ENCODE measurements around the gene THAP3. TPM values are rescaled to one million over a fixed set of nuclear protein-coding genes. Genes with fewer than 3 reads are reported as not detected.

THAP3 gene
- total RNA-seq, 2 donors from 2014 or later: 13.0 to 22.4 TPM

DNA sequence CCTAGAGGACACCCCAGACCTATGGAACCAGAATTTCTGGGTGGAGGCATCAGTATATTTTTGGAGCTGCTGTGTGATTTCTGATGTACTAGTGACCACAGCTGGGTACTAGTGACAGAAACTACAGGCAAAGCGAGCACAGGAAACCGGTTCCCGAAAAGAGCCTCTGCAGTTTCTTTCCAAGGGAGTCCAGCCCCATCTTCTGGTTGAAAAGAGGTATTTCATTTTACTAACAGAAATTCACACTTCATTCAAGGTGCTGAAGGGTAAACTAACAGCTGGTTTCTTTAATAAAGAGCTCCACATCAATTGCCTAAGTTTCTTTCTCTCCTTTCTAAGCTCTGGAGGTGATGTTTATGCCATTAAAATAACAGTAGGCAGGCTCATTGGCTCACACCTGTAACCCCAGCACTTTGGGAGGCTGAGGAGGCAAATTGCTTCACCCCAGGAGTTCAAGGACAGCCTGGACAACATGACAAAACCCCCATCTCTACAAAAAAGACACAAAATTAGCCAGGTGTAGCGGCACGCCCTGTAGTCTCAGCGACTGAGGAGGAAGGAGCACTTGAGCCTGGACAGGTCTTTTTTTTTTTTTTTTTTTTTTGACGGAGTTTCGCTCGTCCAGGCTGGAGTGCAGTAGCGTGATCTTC is 22.0 kb downstream of the THAP3 start:
- no peak overlapping the region for H3K27ac Mint-ChIP-seq
- H3K4me1 Mint-ChIP-seq: peaks cover 5% of the 10 kb centered on the region
- no peaks in the 10 kb centered on the region for H3K27me3 Mint-ChIP-seq (ENCODE audit: insufficient read depth)
- no peak overlapping the region for H3K27ac ChIP-seq (ENCODE audit: low read depth, low read length)
- no peaks in the 10 kb centered on the region for H3K9me3 ChIP-seq (ENCODE audit: control insufficient read depth, low read length)
- no peaks in the 10 kb centered on the region for H3K27me3 ChIP-seq (ENCODE audit: control insufficient read depth, insufficient read depth, low read length, poor library complexity, severe bottlenecking)
- H3K9me3 Mint-ChIP-seq: no peaks in the 10 kb centered on the region
- H3K4me1 ChIP-seq (ENCODE audit: control insufficient read depth, insufficient read depth, low read length): no peaks in the 10 kb centered on the region
- peak; percentile 80 for TF ChIP-seq CTCF (conservative IDR thresholded peaks at IDR 0.05)
- peak; percentile 72 for DNase-seq
- 70 to 71% methylated on average over 6 to 10 of the region's 10 CpGs for WGBS, 2 experiments (ENCODE audit: insufficient coverage in 1 of 2, insufficient read length in 1 of 2)
- H3K9ac ChIP-seq (ENCODE audit: extremely low read depth, low read length, poor library complexity, severe bottlenecking): no peak overlapping the region
- peaks cover 60% of the 10 kb centered on the region for H3K36me3 Mint-ChIP-seq (ENCODE audit: low read depth)
- no peak overlapping the region for H3K4me3 ChIP-seq (ENCODE audit: low read length)
- H3K36me3 ChIP-seq (ENCODE audit: control insufficient read depth, insufficient read depth, low read length): peaks cover 51% of the 10 kb centered on the region
- H3K4me3 Mint-ChIP-seq: no peak overlapping the region

GRCh38 chr1:6648556-6648955 is 23.9 kb downstream of the THAP3 start:
- Histone ChIP-seq H3K4me1 (ENCODE audit: control insufficient read depth, insufficient read depth, low read length) (no peaks in the 10 kb centered on the region), H3K36me3 (ENCODE audit: control insufficient read depth, insufficient read depth, low read length) (peaks cover 56% of the 10 kb centered on the region)

DNA sequence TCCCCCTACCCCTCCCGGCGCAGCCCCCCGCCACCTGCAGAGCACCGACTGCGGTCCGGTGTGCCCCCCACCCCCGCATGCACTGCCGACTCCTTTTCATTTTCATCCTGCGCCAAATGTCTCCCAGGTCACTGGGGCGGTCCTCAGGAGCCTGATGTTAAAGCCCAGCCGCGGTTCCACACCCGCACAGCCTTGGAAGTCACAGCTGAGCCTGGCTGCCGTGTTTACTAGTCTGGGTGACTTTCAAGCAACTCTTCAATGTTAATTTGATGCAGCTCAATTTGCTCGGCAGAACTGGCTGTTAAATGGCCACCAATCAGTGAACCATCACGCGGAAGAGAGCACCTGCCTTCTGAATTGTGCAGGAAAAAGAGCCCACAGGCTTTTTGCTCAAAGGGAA is 27.2 kb downstream of the THAP3 start:
- H3K4me3 Mint-ChIP-seq: no peak overlapping the region
- H3K36me3 ChIP-seq (ENCODE audit: control insufficient read depth, insufficient read depth, low read length): peaks cover 48% of the 10 kb centered on the region
- no peaks in the 10 kb centered on the region for H3K9me3 Mint-ChIP-seq
- H3K27ac ChIP-seq (ENCODE audit: low read depth, low read length): peak overlapping the region; percentile 12
- no peak for TF ChIP-seq CTCF (conservative IDR thresholded peaks at IDR 0.05)
- peaks cover 44% of the 10 kb centered on the region for H3K36me3 Mint-ChIP-seq (ENCODE audit: low read depth)
- no peaks in the 10 kb centered on the region for H3K4me1 ChIP-seq (ENCODE audit: control insufficient read depth, insufficient read depth, low read length)
- H3K4me3 ChIP-seq (ENCODE audit: low read length): no peak overlapping the region
- no peaks in the 10 kb centered on the region for H3K9me3 ChIP-seq (ENCODE audit: control insufficient read depth, low read length)
- 94 to 95% methylated on average over 7 to 17 of the region's 17 CpGs for WGBS, 2 experiments (ENCODE audit: insufficient coverage in 1 of 2, insufficient read length in 1 of 2)
- no peaks in the 10 kb centered on the region for H3K27me3 ChIP-seq (ENCODE audit: control insufficient read depth, insufficient read depth, low read length, poor library complexity, severe bottlenecking)
- H3K4me1 Mint-ChIP-seq: peaks cover 2% of the 10 kb centered on the region
- H3K27ac Mint-ChIP-seq: peak overlapping the region; percentile 30
- H3K27me3 Mint-ChIP-seq (ENCODE audit: insufficient read depth): no peaks in the 10 kb centered on the region
- no peak for DNase-seq
- H3K9ac ChIP-seq (ENCODE audit: extremely low read depth, low read length, poor library complexity, severe bottlenecking): no peak overlapping the region

More at GRCh38 chr1:6648556-6648955, 23.9 kb downstream of the THAP3 start:
- H3K27me3 Mint-ChIP-seq (ENCODE audit: insufficient read depth): no peaks in the 10 kb centered on the region
- no peak for DNase-seq
- H3K9me3 ChIP-seq (ENCODE audit: control insufficient read depth, low read length): no peaks in the 10 kb centered on the region
- no peak overlapping the region for H3K4me3 ChIP-seq (ENCODE audit: low read length)
- H3K27ac ChIP-seq (ENCODE audit: low read depth, low read length): no peak overlapping the region
- H3K9ac ChIP-seq (ENCODE audit: extremely low read depth, low read length, poor library complexity, severe bottlenecking): no peak overlapping the region
- no peaks in the 10 kb centered on the region for H3K27me3 ChIP-seq (ENCODE audit: control insufficient read depth, insufficient read depth, low read length, poor library complexity, severe bottlenecking)
- H3K9me3 Mint-ChIP-seq: no peaks in the 10 kb centered on the region
- H3K4me3 Mint-ChIP-seq: no peak overlapping the region
- WGBS, 2 experiments (ENCODE audit: insufficient coverage in 1 of 2, insufficient read length in 1 of 2): 85% methylated on average over 4 to 6 of the region's 6 CpGs
- TF ChIP-seq CTCF (conservative IDR thresholded peaks at IDR 0.05): no peak
- peaks cover 5% of the 10 kb centered on the region for H3K4me1 Mint-ChIP-seq
- H3K36me3 Mint-ChIP-seq (ENCODE audit: low read depth): peaks cover 57% of the 10 kb centered on the region
- no peak overlapping the region for H3K27ac Mint-ChIP-seq

Data from endodermal cell (in vitro differentiated cells).